Omental fat pad (tissue), 4 donors: Measurements from ENCODE around the gene NEK2. TPM values are rescaled to one million over a fixed set of nuclear protein-coding genes. Genes with fewer than 3 reads are reported as not detected.
"Not testable (repeated sequence)": the region's sequence is repeated elsewhere in the genome, so short reads cannot be mapped to it uniquely, and the experiment has no call there.

Experiments used
- ATAC-seq: fragments of 150-250 bp; one replicate; pipeline ENCODE4 v1.9.1; 2016; ENCODE audit warnings: mild to moderate bottlenecking, moderate library complexity; ENCODE audit not compliant: low FRiP score
- DNase-seq: peaks from one replicate; pipeline ENCODE4 v3.0.0-alpha.2; 2019; ENCODE audit warnings: low spot score
- total RNA-seq, 4 donors: library from RNA; depleted of rRNA; stranded (reverse); fragments of >200 nt; gene quantifications; one replicate each; pipeline ENCODE4 v1.1.0, GENCODE V29; 2016
- TF ChIP-seq, protein P1 (sequence below), 3 donors: fragments of 450-650 bp; IDR thresholded peaks; one replicate each; pipeline ENCODE4 v1.5.1; 2016 to 2017; ENCODE audit warnings: antibody characterized with exemption in 3 of 3, mild to moderate bottlenecking in 3 of 3, moderate library complexity in 2 of 3

Gene NEK2
- total RNA-seq: under 1 TPM in 2 of 4 donors, not detected in 2; 0.47 to 0.60 TPM

GRCh38 chr1:211675230-211676105 is at the start of gene NEK2:
Gene NEK2 (minus strand): TSS chr1:211675621. CDS start chr1:211675479, 142 bp downstream.
- DNase-seq: peak; percentile 78
- TF ChIP-seq, protein P1, sequence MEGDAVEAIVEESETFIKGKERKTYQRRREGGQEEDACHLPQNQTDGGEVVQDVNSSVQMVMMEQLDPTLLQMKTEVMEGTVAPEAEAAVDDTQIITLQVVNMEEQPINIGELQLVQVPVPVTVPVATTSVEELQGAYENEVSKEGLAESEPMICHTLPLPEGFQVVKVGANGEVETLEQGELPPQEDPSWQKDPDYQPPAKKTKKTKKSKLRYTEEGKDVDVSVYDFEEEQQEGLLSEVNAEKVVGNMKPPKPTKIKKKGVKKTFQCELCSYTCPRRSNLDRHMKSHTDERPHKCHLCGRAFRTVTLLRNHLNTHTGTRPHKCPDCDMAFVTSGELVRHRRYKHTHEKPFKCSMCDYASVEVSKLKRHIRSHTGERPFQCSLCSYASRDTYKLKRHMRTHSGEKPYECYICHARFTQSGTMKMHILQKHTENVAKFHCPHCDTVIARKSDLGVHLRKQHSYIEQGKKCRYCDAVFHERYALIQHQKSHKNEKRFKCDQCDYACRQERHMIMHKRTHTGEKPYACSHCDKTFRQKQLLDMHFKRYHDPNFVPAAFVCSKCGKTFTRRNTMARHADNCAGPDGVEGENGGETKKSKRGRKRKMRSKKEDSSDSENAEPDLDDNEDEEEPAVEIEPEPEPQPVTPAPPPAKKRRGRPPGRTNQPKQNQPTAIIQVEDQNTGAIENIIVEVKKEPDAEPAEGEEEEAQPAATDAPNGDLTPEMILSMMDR (IDR thresholded peaks at IDR 0.05): no peak
- peak; percentile 97 for ATAC-seq

DNA sequence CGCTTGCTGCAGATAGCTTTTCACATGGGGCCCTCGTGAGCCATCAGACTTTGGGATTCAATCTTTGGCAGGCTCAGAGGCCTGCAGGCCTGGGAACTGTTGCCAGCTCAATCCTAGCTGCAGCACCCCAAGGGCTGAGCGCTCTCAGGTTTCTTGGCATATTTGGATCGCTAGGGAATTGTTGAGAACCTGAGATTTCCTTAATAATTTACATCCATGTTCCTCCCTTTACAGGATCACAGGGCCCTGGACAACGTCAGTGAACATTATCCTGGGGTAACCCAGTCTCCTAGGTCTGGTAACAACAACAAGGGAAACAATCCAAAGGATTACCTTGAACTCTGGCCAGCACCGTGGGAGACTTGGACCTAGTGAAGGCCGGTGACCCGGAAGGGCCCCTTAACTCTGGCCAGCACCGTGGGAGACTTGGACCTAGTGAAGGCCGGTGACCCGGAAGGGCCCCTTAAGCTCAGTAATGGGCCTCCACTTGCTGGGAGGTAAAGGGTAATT is 49.3 kb upstream of the NEK2 start:
- TF ChIP-seq, protein P1 (IDR thresholded peaks at IDR 0.05): no peak
- DNase-seq (no peak), ATAC-seq (no peak)

- TF ChIP-seq, protein P1 (IDR thresholded peaks at IDR 0.05): no peak
- ATAC-seq (no peak), DNase-seq (no peak)
Measured at GRCh38 chr1:211723273-211723672, 47.9 kb upstream of the NEK2 start.

DNA sequence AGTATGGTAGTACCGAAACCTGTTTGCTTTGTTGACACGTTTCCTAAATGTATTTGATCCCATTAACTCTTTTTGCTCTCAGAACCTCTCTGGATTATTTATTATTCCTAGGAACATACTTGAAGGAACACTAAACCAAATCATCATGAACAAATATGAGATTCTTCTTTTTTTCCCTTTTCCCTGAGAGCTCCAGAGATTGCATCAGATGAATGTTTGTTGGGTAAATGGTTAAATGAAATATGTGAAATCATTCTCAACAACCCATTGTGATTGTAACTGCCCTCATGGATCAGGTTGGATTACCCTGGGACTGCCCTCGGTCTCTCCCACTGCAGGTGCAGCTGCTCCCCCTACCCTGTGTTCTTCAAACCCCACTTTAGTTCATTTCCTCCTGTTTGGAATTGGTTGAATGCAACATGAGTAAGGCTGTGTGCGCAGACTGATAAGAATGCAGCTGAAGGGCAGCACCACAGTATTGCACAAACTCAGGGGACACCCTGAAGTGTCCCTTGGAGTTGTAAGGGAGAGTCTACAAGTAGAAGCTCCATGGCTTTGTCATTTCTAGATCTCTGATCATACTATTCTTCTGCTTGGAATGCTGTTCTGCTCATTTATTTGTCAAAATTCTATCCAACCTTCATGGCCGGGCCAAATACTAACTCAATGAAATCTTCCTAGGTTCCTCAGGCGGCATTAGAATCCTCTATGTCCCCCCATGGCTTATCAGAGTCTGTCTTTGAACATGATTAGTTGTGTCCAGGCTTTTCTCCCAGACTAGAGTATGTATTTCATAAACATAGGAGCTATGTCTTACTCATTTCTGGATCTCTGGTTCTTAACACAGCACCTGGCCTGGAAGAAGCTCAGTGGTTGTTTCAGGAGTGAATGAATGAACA is 47.1 kb upstream of the NEK2 start:
- ATAC-seq (no peak), DNase-seq (no peak)
- TF ChIP-seq, protein P1 (IDR thresholded peaks at IDR 0.05): no peak

DNA sequence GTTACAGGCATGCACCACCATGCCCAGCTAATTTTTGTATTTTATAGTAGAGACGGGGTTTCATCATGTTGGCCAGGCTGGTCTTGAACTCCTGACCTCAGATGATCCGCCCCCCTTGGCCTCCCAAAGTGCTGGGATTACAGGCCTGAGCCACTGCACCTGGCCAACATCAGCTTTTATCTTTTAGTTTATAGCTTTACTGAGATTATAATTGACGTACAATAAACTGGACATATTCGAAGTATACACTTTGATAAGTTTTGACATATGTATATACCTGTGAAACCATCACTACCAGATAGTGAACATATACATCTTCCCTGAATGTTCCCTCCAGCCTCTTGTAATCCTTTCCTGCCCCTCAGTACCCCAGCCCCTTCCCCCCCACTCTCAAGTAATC is 41.1 kb upstream of the NEK2 start:
- not testable (repeated sequence) for DNase-seq, ATAC-seq

DNA sequence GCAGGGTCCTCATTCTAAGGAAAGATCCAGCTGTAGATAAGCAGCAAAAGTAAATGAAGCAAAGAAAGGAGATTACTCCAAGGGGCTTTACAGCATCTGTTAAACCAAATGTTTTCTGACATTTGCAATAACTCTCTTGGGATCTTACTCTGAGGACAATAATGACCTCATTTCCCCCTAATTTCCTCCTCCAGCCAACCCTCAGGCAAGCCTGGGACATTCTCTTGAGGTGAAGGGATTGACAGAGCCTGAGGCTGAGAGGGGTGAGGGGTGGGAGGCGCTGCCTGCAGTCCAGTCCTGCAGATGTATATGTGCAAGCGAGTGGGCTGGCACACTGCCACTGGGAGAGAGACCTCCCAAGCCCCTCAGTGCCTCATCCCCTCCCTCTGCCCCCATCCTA is 40.5 kb upstream of the NEK2 start:
- no peak for ATAC-seq
- TF ChIP-seq, protein P1 (IDR thresholded peaks at IDR 0.05): no peak
- DNase-seq: no peak

DNA sequence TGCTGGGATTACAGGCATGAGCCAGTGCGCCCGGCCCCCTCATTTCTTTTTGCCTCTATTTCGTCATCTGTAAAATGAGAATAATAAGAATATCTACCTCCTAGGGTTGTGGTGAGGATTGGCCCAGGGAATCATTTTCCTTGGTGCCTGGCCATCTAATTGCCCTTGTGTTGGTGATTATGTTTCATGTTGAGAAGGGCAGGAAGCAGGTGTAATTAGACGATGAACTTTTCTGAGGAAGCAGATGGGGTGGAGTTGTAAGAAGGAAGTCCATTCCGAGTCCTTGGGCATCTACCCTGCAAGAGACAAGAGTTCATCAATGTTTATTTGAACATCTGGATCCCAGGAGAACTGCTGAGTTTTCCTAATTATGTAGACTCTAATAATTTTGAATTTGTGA is 38.7 kb upstream of the NEK2 start:
- TF ChIP-seq, protein P1 (IDR thresholded peaks at IDR 0.05): no peak
- ATAC-seq (no peak), DNase-seq (no peak)
